Stimulated activated CD4-positive, alpha-beta T cell treated with anti-CD3 and anti-CD28 coated beads, TNF-alpha, amount 100 ng/mL, for 48 hours (primary cell): ENCODE data around the gene MED15.
A peak's percentile ranks its signal among the peaks of the same experiment; 100 is the strongest.

Experiments used
- DNase-seq, 3 donors: peaks; one replicate each; pipeline ENCODE4 v3.0.0-alpha.2; 2020; ENCODE audit warnings: low read depth in 3 of 3

MED15 gene

GRCh38 chr22:20551805-20552442 lies 44.5 kb downstream of the MED15 start:
- peak; percentile 44 to 65 (median 44) for DNase-seq

GRCh38 chr22:20552443-20553401 lies 45.3 kb downstream of the MED15 start:
- no peak for DNase-seq

- DNase-seq = no peak
Observed at GRCh38 chr22:20553947-20554741, 46.7 kb downstream of the MED15 start.

DNA sequence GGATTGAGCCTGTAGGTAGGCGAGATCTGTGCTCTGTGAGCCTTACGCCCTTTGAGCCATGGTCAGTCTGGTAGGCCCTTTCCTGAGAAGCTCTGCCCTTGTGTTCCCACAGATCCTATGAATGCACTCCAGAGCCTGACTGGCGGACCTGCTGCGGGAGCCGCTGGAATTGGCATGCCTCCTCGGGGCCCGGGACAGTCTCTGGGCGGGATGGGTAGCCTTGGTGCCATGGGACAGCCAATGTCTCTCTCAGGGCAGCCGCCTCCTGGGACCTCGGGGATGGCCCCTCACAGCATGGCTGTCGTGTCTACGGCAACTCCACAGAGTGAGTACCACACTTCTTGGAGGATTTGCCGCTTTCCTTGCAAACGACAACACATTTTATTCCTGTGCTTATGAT lies 47.4 kb downstream of the MED15 start:
- DNase-seq = no peak

DNA sequence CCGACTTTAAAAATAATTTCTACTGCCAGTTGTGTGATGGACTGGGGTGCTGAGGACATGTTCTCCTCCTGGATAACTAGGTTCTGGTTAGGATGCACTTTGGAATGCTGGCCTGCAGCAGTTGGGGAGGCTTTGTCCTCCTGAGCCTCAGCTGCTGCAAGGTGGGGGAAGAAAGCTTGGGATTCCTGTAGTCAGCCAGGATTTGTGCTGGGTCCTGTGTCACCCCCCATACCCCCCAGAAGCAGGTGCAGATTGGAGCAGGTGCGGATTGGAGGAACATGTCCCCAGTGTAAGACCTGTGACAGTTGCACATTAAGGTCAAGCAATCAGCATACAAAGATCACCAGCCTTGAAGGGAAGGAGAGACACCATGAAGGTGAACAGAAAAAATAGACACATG lies 51.1 kb downstream of the MED15 start:
- DNase-seq = no peak

DNA sequence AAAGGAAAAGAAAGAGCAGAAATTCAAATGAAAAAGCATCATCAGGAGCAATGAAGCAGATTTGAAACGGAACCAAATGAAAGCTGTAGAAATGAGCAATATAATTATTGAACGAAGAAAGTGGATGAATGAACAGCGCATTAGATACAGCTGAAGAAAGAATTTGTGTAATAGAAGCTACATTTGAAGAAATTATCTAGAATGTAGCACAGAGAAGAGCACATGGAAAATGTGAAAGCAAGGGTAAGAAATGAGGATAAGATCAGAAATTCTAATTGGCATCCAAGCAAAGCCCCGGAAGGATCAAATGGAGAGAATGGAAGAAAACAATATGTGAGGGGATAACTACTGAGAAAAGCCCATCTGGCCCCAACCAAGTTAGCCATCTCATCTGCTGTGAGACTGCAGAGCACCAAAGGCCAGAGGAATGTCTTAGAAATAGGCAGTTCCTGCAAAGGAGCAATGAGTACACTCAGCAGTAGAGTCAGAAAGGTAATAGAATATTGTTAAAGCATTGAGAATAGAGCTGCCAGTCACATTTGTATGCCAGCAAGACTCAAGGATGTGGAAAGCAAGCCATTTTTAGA lies 51.9 kb downstream of the MED15 start:
- DNase-seq = no peak

DNA sequence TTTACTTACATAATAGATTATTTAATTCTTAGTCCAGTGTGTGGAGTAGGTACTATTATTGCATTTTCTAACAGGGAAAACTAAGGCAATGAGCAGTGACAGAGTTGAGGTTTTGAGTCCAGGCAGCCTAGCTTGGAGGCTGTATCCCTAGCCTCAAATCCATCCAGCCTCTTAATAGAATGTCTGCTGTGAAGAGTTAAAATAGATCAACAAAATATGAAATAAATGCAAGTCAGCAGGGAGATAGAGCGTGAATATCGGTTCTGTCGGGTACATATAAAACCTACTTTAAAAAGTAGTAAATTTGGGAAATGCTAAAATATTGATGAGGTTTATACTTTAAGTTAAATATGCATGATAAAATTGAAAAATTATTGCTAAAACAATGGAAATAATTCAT lies 53.3 kb downstream of the MED15 start:
- DNase-seq = no peak

GRCh38 chr22:20561882-20562281 lies 54.5 kb downstream of the MED15 start:
- no peak for DNase-seq

DNA sequence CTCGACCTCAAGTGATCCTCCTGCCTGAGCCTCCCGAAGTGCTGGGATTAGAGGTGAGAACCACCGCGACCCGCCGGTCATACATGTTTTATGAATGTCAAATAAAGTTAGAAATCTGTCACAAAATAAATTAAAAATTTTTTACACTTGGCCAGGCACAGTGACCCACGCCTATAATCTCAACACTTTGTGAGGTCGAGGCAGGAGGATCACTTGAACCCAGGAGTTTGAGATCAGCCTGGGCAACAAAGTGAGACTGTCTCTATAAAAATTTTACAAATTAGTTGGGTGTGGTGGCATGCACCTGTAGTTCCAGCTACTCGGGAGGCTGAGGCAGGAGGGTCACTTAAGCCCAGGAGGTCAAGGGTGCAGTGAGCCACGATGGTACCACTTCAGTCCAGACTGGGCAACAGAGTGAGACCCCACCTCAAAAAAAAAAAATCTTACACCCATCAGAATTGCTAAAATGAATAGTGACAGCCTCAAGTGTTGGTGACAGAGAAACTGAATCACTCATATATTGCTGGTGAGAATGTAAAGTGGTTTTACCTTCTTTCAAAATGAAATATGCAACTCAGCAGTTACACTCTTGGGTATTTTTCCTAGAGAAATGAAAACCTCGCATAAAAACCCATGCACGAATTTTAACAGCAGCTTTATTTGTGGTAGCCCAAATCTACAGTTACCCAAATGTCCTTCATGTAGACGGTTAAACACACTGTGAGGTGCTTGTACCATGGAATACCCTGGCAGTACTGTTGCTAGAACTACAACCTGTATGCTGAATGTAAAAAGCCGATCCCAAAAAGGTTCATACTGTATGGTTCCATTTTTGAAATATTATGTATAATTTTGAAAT lies 55.4 kb downstream of the MED15 start:
- DNase-seq = no peak

GRCh38 chr22:20563466-20563906 lies 56.1 kb downstream of the MED15 start:
- no peak for DNase-seq

DNA sequence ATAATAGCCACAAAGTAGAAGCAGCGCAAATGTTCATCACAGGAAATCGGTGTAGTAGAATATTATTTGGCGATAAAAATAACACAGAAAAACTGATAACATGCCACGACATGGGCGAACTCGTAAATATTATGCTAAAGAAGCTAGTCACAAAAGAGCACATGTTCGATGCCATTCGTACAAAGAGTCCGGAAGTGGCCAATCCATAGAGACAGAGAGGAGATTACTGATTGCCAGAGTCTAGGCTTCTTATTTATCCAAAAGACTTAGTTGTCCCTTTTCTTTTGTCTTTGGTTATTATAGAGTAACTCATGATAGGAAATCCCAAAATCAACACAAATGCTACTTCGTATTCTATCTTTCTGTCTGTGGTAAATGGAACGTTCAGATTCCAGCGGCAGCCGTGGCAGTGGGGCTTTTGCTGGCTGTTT lies 56.5 kb downstream of the MED15 start:
- no peak for DNase-seq

- DNase-seq = no peak
Observed at GRCh38 chr22:20565079-20565734, 57.8 kb downstream of the MED15 start.

- no peak for DNase-seq
Observed at GRCh38 chr22:20565761-20566160, 58.4 kb downstream of the MED15 start.

- DNase-seq = peak in 1 of 3 donors; percentile 48
Observed at GRCh38 chr22:20566420-20567260, 59.2 kb downstream of the MED15 start.

- no peak for DNase-seq
Observed at GRCh38 chr22:20567371-20567847, 60.0 kb downstream of the MED15 start.

DNA sequence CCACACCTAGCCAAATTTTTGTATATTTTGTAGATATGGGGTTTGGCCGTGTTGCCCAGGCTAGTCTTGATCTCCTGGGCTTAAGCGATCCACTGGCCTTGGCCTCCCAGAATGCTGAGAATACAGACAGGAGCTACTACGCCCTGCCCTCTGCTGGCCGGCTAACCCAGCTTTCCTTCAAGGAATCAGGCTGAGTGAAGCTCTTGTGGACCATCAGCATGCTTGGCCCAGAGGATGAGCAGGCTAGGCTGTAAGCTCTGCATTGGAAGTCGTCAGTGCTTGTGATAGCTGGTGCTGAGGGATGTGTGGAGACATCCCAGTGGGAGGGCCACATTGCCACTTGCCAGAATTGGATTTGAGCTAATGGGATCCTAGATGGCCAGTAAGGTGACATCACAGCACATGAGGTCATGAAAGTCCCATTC lies 60.6 kb downstream of the MED15 start:
- DNase-seq = no peak

DNA sequence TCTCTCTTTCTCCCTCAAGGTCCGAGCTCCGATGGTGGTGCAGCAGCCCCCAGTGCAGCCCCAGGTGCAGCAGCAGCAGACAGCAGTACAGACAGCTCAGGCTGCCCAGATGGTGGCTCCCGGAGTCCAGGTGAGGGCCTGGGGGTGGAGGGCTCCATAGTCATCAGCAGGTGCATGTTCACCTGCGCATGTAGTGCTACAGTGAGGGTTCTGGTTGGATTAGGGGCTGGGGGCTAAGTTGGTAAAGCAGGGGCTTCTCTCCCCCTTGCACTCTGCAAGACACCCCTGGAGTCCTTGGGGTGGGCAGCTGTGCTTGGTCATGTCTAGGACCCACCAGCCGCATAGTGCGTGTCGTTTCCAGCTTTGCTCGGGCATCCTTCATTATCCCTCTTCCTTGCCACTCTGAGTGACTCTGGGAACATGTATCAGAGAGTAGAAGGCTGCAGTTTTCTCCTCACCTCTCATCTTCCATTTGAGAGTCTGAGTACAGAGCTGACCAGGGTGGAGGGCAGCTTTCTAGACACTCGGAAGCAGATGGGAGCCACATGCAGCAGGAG lies 61.2 kb downstream of the MED15 start:
- DNase-seq = no peak
